Smooth muscle cell of the brain vasculature (primary cell): ENCODE results near the gene IGFBP3.

Source experiments
- DNase-seq: peaks from one replicate; pipeline ENCODE4 v3.0.0-alpha.2; 2012; ENCODE audit warnings: low read depth, low spot score

Gene IGFBP3

GRCh38 chr7:45873355-45873754 is 47.7 kb downstream of the IGFBP3 start:
- no peak for DNase-seq

- no peak for DNase-seq
Observed at GRCh38 chr7:45873035-45873354, 48.1 kb downstream of the IGFBP3 start, which contains the start of gene CCDC201. CCDC201 (minus strand) TSS chr7:45873082; CDS start chr7:45873007, 75 bp downstream.

GRCh38 chr7:45872116-45873034 is 48.7 kb downstream of the IGFBP3 start:
- no peak for DNase-seq

- no peak for DNase-seq
Observed at GRCh38 chr7:45869426-45869825, 51.6 kb downstream of the IGFBP3 start.

GRCh38 chr7:45867471-45867870 is 53.6 kb downstream of the IGFBP3 start:
- DNase-seq = no peak

GRCh38 chr7:45865594-45866410 is 55.3 kb downstream of the IGFBP3 start:
- no peak for DNase-seq

- DNase-seq = no peak
Observed at GRCh38 chr7:45863715-45864114, 57.4 kb downstream of the IGFBP3 start.
